Cortex of kidney (tissue), 1 donor: ENCODE measurements around the gene PCAT7.
"Not testable (repeated sequence)": the region's sequence is repeated elsewhere in the genome, so short reads cannot be mapped to it uniquely, and the experiment has no call there.

Experiments
- DNase-seq: peaks from one replicate; lab custom pipeline; 2025; lab: John Stamatoyannopoulos, UW

The PCAT7 gene

DNA sequence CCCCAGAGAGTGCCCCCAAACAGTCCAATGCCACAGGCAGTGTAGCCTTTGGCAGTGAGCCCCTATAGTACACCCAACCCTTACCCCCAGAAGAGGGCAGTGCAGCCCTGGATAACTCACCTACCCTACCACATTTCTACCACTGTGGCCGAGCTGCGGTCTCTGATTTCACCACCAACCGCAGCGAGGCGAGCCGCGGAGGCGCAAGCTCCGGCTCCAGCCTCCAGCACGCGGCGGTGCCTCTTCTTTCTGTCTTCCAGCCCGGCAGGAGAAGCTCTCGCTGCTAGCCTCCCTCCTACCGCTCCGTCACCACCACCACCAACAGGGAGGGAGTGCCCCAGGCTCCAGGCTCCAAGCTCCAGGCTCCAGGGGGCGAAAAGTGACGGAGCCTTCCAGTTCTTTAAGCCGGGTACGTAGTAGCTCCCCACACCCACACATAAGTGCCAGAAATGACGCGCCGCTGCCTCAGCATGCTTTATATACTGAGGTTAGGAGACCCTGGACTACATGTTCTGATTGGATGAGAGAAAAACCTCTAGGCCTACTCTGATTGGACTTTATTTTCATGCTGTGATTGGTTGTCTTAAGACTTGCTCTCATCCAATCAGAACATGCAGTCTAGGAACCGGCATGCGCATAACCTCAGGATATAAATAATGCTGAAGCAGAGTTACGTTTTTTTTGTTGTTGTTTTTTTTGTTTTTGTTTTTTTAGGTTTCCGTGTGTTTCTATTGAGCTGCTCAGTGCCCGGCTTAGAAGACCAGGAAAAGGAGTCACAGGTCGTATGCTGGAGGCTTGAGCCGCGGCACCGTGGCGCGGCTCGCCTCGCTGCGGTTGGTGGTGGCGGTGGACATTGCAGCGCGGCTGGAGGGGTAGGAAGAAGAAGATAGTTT lies at the start of gene PCAT7:
PCAT7 (plus strand) TSS at position 645 of the 893 bp plus-strand sequence.
- DNase-seq, result no peak

DNA sequence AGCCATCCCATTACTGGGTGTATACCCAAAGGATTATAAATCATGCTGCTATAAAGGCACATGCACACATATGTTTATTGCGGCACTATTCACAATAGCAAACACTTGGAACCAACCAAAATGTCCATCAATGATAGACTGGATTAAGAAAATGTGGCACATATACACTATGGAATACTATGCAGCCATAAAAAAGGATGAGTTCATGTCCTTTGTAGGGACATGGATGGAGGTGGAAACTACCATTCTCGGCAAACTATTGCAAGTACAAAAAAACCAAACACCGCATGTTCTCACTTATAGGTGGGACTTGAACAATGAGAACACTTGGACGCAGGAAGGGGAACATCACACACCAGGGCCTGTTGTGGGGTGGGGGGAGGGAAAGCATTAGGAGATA lies 48.5 kb upstream of the PCAT7 start:
- DNase-seq, result not testable (repeated sequence)

DNA sequence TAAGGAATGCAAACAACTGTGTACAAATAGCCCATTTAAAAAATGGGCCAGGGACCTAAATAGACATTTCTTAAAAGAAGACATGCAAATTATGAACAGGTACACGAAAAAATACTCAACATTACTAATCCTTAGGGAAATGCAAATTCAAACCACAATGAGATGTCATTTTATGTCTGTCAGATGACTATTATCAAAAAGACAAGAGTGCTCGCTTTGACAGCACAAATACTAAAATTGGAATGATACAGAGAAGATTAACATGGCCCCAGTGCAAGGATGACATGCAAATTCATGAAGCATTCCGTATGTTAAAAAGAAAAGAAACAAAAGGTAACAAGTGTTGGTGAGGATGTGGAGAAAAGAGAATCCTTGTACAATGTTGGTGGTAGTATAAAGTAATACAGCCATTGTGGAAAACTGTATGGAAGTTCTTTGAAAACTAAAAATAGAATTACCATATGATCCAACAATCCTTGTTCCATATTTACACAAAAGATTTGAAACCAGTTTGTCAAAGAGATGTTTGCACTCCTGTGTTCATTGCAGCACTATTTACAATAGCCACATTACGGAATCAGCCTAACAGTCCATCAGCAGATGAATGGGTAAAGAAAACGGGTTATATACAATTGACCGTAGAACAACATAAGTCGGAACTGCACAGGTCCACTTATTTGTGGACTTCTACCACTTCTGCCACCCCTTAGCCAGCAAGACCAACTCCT lies 47.2 kb upstream of the PCAT7 start:
- no peak for DNase-seq

DNA sequence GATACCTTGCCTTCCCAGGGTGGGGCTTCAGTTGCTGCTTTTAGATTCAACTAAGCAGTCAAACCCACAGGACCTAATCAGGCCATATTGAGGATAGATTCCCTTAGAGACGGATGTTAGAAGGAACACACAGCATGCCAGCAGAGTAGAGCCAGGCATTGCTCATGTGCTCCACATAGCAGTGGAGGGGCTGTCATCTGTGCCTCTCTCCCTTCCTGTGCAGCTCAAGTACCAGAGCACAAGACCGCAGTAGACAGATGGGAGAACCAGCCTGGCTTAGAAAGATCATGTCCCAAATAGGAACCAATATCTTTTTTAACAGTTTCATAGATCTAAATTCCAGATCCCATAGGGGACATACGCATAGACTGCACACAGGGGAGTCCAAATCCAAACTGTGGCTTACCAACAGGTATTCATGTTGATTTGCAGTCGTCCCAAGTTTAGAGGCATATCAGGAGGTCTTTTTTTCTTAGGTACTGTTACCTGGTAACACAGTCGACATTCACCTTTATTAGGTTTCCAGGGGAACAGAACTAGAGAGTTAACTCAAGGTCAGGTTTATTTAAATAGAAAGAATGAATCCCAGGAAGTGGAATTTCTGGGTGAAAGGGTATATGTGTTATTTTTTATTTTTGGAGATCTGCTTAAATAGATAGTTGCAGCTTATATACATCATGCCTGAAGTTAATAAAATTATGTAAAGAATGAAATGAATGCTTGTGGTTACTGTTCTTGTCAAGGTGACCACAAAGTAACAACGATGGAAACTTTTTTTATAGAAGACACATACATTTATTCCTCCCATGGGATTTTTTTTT lies 43.5 kb upstream of the PCAT7 start:
- no peak for DNase-seq

DNA sequence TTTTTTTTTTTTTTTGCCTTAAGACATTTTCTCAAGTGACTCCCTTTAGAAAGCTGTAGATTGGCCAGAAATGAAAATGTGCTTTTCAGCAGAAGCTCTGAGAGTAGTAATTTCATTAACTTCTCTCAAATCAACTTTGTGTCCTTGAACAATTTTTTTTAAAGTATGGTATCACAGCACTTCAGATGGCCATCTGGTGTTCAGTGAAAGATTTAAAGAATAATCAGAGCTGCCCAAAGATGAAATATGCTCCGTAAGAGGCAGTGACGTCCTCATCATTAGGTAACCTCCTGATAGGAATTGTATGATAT lies 43.0 kb upstream of the PCAT7 start:
- no peak for DNase-seq

DNA sequence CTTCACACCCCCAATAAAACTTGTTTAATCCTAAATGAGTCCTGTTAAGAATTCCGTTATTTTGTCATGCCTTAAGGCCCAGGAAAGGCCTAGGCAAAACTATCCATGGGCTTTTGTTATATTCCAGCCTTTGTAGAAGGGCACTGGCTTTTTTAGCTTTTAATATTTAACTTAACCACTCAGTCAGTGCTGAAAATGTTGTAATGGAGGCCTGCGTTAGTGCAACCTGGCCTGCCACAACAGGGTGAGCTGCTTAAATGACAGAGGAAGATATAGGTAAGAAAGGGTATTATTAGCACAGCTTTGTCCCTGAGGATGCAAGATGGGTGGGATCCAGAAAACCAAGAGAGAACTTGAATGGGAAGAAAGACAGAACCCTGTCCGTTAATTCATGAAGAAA lies 40.2 kb upstream of the PCAT7 start:
- DNase-seq, result no peak

DNA sequence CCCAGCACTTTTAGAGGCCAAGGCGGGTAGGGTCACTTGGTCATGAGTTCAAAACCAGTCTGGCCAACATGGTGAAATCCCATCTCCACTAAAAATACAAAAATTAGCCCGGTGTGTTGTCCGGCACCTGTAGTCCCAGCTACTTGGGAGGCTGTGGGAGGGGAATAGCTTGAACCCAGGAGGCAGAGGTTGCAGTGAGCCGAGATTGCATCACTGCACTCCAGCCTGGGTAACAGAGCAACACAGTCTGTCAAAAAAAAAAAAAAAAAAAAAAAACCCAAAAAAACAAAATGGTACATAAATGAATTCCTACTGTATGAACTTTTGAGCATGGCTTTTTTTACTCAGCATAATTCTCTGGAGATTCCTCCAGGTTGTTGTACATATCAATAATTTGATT lies 37.6 kb upstream of the PCAT7 start:
- no peak for DNase-seq

DNA sequence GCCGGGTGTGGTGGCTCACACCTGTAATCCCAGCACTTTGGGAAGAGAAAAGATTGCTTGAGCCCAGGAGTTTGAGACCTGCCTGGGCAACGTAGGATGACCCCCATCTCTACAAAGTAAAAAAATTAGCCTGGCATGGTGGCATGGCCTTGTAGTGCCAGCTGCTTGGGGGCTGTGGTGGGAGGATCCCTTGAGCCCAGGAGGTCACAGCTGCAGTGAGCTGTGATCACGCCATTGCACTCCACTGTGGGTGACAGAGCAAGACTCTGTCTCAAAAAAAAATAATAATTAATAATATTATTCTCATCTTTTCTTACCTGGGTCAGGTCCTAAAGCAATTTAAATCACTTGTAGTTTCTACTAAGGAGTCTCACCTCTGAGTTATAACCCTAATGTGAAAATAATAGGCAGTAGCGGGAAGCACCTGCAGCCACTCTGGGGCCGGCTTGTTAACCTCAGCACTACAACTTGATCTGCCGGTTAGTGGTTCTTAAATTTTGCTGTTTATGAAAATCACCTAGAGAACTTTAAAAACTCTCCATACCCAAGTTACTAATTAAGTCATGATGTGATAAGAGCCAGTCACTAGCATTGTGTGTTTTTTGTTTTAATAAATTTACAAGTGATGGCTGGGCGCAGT lies 29.4 kb upstream of the PCAT7 start:
- no peak for DNase-seq

DNA sequence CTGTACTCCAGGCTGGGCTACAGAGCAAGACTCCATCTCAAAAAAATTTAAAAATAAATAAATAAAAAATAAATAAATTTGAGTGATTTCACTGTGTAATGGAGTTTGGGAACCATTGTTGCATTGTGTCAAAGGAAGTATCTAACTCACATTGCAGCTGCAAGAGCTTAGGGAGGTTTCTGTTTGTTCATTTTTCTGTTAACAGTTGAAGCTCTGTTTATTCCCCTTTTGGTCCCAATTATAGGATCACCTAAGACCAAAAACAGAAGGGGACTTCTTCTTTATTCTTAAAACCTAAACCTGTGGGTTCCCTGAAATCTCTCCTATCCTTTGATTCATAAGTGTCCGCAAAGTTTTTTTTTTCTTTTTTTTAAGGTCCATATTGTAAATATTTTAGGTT lies 28.6 kb upstream of the PCAT7 start:
- no peak for DNase-seq

DNA sequence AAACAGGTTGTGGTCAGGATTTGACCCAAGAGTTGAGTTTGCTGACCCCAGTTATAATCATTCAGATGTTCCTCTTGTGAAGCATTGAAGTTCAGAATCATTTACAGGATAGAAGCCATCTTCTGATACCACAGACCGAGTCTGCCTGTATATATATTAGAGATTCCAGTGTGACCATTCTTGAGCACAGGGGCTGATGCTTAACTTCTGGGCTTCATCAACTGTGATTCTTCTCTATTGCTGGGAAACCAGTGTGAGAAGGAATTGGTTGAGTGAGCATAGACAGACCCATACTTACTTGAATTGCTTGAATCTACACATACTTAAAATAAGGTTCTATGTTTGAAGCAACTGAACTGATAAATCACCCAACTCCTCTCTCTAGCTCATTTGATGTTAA lies 27.9 kb upstream of the PCAT7 start:
- DNase-seq, result no peak

DNA sequence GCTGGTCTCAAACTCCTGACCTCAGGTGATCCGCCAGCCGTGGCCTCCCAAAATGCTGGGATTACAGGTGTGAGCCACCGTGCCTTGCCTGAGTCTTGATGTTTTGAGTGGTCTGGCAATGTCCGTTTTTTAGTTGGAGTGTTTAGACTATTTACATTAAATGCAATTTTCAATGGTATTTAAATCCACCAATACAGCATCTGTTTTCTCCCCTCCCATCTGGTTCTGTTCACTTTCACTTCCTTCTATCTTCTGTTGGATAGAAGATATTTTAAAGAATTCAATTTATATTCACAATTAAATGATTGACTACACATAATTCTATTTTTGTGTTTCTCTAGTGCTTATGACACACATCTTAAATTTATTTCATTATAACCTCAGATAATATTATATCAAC lies 26.0 kb upstream of the PCAT7 start:
- no peak for DNase-seq

DNA sequence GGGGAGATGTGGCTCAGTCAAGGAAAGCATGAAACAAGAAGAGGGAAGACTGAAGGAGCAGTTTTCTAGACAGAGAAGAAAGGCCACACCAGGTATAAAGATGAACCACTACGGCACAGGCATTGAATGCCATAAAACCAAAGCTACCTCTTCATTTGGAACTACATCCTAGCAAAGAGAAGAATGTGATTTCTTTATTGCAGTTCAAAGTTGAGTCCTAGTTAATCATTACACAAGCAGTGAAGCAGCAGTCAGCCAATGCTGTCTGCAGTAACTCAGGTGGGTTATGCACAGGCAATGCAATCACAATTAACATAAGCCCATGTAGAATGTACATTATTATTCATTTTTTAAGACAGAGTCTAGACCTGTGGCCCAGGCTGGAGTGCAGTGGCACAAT lies 21.7 kb upstream of the PCAT7 start:
- DNase-seq, result no peak

DNA sequence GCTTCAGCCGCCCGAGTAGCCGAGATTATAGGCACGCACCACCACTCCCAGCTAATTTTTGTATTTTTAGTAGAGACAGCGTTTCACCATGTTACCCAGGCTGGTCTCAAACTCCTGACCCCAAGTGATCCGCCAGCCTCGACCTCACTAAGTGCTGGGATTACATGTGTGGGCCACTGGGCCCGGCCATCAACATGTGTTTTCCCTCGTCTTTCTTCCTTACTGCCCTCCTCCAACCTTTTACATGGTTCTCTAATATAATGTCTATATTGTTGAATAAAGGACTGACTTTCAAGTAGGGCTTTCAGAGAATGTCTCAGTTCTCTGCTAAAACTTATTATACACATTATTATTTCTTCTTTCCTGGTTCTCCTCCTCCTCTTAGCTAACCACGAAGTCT lies 21.3 kb upstream of the PCAT7 start:
- no peak for DNase-seq

DNA sequence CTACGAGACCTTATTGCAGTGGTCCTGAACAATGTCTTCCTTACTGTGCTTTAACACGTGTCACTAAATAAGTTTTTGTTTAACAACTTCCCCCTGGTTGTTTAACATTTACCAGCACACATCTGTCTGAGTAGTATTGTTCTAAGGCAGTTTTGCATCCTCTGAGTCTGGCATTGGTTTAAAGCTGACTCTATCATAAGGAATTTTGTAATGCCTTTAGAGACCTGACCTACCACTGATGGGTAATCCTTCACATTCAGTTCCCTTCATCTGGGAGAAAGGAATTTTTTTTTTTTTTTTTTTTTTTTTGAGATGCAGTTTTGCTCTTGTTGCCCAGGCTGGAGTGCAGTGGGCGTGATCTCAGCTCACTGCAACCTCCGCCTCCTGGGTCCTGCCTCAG lies 20.0 kb upstream of the PCAT7 start:
- no peak for DNase-seq

DNA sequence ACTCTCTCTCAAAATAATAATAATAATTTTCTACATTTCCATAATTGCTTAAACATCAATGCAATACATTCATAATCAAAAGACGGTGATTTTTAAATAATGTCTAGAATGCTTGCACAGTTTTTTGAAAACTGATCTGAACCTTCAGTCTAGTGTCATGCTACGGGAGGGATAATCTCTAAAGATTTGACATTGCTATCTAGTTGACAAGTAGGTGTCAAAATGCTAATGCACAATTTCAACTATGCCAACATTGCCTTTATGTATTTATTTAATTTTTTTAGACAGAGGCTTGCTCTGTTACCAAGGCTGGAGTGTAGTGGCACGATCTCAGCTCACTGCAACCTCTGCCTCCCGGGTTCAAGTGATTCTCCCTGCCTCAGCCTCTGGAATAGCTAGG lies 16.0 kb upstream of the PCAT7 start:
- no peak for DNase-seq

DNA sequence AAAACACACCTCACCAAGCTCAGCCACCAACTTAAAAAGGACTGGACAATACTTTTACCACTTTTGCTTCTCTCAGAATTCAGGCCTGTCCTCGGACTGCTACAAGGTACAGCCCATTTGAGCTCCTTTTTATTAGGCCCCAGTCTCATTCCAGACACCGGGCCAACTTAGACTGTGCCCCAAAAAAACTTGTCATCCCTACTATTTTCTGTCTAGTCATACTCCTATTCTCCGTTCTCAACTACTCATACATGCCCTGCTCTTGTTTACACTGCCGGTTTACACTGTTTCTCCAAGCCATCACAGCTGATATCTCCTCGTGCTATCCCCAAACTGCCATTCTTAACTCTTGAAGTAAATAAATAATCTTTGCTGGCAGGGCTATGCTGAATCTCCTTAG lies 10.5 kb upstream of the PCAT7 start:
- DNase-seq, result not testable (repeated sequence)

DNA sequence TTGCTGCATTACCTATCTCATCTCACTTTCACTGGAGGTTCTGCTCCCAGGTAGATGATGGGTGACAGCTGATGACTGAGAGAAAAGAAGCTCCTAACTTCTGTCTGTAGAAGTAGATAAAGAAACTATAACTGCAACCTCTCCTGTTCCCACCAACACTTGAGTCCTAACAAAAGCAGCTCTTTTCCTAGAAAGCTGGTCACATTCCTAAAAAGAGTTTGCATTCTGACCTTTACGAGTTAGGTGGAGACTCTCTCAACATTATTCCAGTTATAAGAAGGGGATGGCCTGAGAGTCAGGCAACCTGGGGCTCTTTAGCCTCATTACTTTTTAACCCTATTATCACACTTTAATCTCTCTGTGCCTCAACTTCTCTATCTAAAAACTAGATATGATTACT lies 8.9 kb upstream of the PCAT7 start:
- DNase-seq, result no peak

DNA sequence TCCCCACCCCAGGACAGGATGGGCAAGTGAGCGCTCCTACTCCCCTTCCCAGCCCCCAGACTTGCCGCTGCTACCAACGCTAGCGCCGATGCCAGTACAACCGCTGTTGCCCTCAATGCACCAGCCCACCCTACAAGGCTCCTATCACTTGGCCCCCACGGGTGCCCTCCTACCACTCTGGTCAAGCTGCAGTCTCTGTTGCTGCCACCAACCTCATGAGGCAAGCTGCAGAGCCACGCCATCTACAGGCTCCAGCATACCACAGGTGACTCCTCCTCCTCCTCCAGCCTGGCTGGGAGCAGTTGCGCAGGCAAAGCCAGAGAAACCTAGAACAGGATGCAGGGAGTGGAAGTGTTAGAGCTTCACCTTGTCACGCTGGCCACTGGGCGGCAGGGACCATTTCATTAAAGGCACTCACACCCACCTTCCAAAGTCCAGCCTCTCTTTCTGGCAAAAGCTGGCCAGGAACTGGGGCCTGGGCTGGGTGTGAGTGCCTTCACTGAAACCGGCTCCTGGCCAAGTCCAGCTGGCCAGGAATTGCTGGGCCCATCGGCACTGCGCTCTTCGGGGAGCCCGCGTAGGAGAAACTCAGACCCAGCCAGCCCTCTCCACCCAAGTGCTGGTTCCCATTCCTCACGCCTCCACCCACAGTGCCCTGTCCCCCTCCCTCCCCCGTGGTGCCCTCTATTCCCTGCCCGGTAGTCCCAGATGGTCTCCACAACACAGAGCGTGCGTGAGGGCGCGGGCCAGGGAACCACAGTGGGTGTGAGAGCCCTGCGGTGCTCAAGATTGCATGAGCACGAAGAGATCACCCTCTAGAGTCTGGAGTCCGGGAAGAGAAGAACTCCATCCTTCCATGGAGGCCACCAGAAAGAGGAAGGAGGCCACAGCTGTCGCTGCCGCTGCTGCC lies 1.6 kb upstream of the PCAT7 start:
- DNase-seq, result no peak

DNA sequence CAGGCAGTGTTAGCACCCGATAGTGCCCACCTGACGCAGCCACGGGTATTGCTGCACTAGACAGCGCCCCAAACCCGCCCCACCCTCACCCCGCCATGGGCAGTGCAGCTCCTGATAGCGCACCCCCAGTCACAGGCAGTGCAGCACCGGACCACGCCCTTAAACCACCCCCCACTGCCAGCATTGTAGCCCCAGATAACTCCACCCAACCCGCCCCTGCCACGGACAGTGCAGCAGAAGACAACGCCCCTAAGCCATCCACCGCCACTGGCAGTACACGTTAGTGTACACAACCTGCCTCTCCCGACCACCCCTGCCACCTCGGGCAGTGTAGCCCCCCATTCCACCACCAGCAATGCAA lies 825 bp upstream of the PCAT7 start:
- no peak for DNase-seq

DNA sequence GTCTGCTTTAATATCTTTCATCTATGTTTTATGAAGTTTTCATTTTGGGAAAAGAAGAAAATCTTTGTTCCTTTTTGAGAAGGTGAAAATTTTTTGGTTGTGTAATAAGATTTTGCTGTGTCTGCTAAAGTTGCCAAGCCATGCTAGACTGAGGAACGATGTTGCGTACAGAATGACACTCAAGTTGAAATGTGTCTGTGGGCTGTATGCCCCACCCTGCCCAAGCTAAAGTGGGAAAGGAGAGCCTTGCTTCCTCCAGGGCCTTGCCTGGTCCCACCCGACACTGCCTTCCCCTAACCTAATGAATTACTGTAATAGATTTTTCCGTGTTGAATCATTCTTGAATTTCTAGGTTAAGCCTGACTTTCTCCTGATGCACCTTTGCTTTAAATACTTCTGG lies 2.5 kb downstream of the PCAT7 start:
- no peak for DNase-seq

DNA sequence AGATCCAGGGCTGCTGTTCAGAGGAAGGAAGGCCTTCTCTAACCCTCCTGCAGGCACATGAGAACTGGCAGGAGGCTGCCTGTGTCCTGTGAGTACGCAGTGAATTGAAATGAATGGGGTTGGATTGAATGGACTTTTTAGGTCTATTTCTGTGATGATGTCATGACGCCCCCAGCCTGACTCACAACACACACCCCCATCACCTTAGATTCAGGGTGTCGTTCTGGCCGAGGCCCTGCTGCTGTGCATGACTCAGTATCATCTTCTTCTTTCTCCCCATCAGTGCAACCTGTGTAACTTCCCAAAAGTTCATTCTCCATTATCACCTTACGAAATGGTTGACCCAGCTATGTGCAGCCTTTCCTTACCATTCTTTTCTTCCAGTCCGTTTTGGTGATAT lies 5.4 kb downstream of the PCAT7 start:
- no peak for DNase-seq
